Endometrial microvascular endothelial cells (primary cell): ENCODE measurements around the gene KPRP. TPM values are rescaled to one million over a fixed set of nuclear protein-coding genes. Genes with fewer than 3 reads are reported as not detected.

Source experiments
- in situ Hi-C: cut with HindIII; loops from 2 replicates; pipeline ENCODE4 v1.10.0; 2017; ENCODE audit warnings: low sequenced_read_pairs, low pct_unique_long_range_greater_than_20kb; ENCODE audit errors: inconsistent ontology term
- total RNA-seq: library from RNA; depleted of rRNA; stranded (reverse); fragments of >200 nt; gene quantifications from one replicate; pipeline ENCODE4 v1.2.3, GENCODE V29; 2015; ENCODE audit errors: inconsistent ontology term

Gene KPRP
- not detected for total RNA-seq

- in situ Hi-C loops, result no loop called here
Measured at GRCh38 chr1:152757747-152758146, at the start of gene KPRP. KPRP (plus strand) TSS chr1:152758025; CDS start chr1:152759589, 1,564 bp downstream.

DNA sequence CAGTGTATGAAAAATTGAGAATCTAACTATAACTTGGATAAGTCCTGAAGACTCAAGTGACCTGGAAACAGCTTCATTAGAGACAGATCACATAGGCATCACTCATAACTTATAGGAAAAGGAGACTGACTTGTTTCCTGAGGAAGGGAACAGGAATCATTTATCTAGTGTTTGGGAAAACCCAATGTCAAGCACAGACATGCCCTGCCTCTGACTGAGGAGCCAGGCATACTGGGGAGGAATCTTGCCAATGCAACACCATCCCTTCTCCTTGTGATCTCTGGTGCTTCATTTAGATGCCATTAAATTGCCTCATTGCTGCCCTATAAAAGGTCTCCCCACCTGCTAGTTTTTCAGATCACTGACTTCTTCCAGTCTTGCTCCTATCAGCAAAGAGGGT is 39.6 kb upstream of the KPRP start:
- in situ Hi-C loops, result no loop called here

DNA sequence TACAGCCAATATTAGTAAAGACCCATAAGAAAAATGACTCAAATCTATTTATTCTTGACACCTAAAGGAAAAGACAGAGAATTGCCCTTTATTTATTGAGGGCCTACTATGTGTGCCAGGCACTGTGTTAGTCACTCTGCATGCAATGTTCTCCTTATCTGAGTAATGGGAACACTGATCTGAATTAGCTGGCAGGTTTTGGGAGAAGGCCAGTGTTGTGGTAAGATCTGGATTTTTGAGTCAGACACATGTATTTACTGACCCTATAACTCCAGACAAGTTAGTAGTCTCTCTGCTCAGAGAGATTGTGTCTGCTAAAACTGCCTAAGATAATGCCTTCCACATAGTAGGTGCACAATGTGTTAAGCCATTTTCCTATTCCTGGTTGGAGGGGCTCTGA is 32.6 kb upstream of the KPRP start:
- in situ Hi-C loops, result no loop called here

DNA sequence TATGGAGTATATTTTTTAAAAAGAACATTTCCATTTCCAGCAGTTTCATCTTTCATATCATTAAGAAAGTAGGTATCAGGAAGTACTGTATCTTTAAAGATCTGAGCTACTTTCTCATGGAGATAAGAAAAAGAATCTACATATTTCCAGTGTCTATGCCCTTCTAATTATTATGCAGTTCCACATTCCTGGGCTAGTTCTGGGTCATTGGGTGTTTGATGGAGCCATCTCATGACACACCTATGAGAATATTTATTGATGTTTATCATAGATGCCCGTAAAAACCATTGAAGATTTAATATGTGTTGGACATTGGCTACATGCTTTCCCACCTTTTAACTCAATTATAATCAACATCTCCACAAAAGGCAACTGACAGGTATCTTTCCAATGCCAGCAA is 28.8 kb upstream of the KPRP start:
- in situ Hi-C loops, result no loop called here

DNA sequence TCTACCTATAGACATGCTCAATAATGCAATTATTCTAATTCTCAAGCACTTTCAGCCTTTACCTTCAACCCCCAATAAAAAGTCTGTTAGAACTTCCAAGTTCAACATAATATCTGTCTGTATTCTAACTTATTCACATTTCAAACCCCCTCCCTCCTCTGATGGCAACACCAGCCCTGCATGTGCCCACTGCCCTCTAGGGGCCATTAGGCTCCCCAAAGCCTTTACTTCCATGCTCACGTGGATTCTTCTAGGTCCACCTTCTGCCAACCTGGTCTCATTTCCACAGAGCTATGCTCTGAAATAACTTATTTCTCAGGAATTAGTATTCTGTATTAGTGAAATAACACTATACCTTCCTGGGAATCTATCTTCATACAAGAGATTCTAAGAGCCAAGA is 22.2 kb upstream of the KPRP start:
- in situ Hi-C loops, result no loop called here

DNA sequence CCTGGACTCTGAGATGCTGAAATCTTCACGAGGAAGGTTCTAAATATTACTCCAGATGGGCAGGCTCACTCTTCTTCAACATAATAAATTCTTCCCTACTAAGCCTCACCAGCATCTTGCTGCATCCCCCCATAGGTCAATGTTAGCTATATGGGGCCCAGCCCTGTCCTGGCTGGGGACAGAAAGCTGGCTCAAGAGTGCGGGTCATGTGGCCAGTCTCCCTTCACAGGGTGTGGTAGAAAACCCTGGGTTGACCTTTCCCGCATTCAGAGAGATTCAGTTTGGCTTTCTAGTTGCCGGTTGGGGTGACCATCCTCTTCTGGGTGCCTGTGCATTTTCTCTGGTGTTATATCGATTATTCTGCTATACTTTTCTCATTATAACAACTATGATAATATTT is 19.8 kb upstream of the KPRP start:
- in situ Hi-C loops, result no loop called here

DNA sequence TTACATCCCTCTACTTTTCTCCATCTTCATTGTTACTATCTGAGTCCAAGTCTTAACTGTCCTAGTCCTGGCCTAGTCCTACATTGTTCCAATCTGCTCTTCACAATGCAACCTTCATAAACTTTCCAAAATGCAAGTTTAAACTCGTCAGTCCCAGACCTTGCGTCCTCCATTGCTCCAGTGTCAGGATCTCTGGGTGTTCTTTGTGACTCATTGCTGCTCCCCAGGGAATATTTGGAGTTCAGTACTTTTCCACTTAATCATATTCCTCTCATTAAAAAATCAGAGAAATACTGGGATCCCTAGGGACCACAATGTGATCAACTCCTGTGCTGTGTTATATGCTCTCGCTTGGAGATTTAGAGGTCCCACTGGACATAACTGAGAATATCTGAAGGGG is 18.0 kb upstream of the KPRP start:
- in situ Hi-C loops, result no loop called here

DNA sequence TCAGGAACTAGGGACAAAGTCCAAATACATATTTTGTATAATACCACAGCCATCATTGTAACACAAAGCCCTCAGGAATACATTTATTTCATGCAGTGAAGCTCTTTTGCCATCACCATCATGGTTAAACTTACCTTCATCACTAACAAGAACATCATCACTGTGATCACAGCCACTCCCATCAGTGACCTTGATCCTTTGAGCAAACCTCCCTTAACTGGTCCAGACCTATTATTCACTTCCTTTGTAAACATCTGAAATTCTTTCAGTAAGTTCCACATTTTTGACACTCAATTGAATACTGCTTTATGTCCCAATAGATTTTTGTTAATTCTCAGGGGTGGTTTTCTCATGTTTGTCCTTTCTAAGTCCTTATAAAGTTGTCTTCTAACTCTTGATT is 16.2 kb upstream of the KPRP start:
- in situ Hi-C loops, result no loop called here

- in situ Hi-C loops, result no loop called here
Measured at GRCh38 chr1:152743371-152744145, 14.3 kb upstream of the KPRP start.

GRCh38 chr1:152745289-152745704 is 12.5 kb upstream of the KPRP start:
- in situ Hi-C loops, result no loop called here

DNA sequence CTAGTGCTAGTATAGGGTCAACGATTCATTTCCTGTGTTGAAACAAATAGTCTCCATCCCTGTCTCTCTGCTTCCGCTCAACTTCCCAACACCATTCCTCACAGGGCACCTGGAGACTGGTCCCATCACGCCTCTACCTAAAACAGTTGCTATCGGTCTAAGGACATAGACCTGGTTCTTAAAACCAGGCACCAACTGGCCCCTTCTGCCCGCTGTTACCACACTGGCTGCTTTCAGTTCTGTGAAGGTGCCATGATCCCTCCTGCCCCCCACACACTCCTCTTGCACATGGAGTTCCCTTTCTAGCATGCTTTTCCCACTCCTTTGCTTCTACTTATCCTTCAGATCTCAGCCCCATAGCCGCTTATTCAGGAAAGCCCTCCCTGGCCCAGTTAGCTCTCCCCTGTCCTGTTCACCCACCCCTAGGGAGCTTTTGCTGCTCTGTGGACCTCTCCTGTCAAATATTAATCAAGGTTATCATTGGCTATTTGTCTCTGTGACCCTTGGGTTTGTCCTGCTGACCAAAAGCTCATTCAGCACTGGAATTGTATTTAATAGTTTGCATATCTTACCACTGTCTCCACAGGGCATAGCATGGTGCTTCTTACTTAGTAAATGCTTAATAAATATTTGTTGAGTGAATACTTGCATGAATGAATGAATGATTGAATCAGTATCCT is 11.9 kb upstream of the KPRP start:
- in situ Hi-C loops, result no loop called here

- in situ Hi-C loops, result no loop called here
Measured at GRCh38 chr1:152747831-152748230, 10.0 kb upstream of the KPRP start.

DNA sequence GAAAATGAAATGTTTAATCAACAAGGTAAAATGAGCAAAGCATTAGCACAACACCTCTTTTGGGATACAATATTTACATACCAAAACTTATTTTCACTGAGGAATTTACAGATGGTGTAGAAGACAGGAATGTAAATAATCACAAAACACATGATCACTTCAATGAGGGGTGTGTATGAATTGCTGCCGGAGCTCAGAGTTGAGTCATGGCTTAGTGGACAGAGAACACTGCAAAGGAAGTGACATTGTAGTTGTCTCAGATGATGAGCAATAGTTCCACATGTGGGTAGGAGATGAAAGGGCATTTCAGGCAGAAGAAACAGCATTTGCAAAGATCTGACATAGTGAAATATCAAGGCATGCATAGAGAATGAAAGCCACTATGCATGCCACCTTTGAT is 5.6 kb upstream of the KPRP start:
- in situ Hi-C loops, result no loop called here

DNA sequence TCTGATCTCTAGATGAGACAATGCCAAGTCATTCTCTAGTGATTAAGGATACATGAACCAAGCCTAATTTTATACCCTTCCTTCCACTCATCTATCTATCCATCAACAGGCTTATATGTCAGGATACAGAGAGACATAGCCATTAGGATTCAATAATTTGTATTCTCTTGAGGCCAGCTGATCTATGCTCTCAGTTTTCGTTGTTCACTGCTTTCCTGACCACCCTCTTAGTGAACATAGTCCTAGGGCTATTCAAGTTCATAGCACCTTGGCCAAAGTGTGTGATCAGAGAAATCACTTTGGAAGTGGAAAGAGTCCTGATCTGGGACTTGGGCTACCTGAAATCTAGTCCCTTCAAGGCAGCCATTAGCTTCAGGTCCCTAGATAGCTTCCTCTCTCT is 4.2 kb upstream of the KPRP start:
- in situ Hi-C loops, result no loop called here

- in situ Hi-C loops, result no loop called here
Measured at GRCh38 chr1:152756872-152757271, 953 bp upstream of the KPRP start.

DNA sequence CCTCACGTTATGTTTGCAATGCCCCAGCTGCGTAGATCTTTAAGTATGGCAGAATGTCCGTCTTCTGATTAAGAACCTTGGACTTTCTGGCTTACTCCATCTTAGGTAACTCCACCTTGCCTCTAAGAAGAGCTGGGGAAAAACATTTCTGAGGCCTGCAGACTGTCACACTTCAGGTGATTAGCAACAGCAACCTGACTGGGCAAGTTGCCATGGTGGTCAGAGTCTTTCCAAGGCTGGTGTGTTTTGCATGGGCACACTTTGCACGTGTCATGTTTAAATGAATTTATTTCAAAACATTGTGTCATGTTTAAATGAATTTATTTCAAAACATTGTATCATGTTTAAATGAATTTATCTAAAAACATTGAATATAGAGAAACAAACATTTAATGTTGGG is 811 bp downstream of the KPRP start:
- in situ Hi-C loops, result no loop called here

DNA sequence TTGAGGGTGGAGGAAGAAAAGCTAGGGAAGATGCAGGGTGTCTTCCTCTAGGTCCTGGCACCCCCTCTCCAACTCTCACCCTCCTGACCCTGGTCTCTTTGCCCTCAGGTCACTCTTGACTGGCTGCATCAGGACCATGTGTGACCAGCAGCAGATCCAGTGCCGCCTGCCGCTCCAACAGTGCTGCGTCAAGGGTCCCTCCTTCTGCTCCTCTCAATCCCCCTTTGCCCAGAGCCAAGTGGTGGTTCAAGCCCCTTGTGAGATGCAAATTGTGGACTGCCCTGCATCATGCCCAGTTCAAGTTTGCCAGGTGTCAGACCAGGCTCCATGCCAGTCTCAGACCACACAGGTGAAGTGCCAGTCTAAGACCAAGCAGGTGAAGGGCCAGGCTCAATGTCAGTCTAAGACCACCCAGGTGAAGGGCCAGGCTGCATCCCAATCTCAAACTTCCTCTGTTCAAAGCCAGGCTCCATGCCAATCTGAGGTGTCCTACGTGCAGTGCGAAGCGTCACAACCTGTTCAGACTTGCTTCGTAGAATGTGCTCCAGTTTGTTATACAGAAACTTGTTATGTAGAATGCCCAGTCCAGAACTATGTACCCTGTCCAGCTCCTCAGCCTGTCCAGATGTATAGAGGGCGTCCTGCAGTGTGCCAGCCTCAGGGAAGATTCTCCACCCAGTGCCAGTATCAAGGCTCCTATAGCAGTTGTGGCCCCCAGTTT is 1.8 kb downstream of the KPRP start:
- in situ Hi-C loops, result no loop called here

GRCh38 chr1:152760551-152761190 is 2.8 kb downstream of the KPRP start:
- in situ Hi-C loops, result no loop called here

DNA sequence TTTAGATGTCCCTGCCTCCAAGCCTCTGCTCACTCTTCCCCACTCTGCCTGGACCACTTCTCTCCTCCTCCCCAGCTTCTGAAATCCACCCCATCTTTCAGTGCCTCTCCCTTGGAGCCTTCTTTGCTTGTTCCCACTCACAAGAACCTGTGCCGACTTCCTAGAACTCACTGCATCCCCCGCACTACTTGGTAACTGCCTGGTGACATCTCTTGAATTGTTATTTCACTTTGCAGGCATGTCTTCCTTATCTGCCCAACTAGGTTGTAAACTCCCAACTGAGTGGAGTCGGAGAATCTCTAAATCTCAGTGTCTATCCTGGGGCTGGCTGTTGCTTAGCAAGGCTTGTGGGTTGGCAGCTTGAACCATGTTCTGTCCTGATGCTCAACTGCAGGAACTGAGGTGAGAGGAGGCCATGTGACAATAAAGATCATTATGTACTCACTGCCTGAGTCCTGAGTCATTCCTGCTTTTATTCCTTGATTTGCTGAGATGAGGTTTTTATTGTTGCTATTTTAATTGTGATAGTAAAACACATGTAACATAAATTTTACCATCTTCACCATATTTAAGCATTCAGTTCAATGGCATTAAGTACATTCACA is 3.9 kb downstream of the KPRP start:
- in situ Hi-C loops, result no loop called here
